Superior temporal gyrus (tissue), 1 donor: ENCODE results near the gene KANSL1L.
A peak's percentile ranks its signal among the peaks of the same experiment; 100 is the strongest.

ENCODE experiments used
- DNase-seq: peaks from one replicate; pipeline ENCODE4 v3.0.0-alpha.2; 2016; ENCODE audit errors: extremely low spot score

The KANSL1L gene

GRCh38 chr2:210086292-210086691 lies 84.9 kb downstream of the KANSL1L start:
- no peak for DNase-seq

DNA sequence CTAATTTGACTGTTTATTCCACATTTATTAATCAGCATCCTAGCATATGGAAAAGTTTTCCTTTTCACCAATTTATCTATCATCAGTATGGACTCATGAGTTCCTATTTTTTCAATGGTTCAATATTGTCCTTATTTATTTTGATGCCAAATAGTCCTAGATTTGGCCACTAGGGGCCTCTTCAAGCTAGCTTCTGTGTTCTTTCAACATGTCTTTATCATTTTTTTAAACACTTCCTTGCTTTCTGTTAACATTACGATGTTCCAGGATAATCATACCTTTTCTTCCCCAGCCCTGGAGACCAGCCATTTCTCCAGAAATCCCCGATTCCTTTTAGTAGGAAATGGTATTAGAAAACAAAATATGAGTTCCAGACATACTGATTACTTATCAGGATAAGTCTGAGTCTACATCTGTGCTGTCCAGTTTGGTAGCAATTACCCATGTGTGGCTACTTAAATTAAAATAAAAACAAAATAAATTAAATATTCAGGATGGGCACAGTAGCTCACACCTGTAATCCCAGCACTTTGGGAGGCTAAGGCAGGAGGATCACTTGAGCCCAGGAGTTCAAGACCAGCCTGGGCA lies 98.2 kb downstream of the KANSL1L start:
- DNase-seq, result peak; percentile 58

GRCh38 chr2:210072493-210072892 lies 98.7 kb downstream of the KANSL1L start:
- DNase-seq, result no peak

- no peak for DNase-seq
Measured at GRCh38 chr2:210063306-210063705, 107.9 kb downstream of the KANSL1L start.

DNA sequence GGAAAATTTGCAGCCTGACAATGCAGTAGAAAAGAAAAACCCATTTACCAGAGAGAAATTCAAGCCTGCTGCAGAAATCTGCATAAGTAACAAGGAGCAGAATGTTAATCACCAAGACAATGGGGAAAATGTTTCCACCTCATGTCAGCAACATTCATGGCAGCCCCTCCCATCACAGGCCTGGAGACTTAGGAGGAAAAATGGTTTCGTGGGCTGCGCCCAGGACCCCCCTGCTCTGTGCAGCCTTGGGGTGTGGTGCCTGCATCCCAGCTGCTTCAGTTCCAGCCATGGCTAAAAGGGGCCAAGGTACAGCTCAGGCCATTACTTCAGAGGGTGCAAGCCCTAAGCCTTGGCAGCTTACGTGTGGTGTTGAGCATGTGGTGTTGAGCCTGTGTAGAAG lies 115.4 kb downstream of the KANSL1L start:
- DNase-seq, result no peak

DNA sequence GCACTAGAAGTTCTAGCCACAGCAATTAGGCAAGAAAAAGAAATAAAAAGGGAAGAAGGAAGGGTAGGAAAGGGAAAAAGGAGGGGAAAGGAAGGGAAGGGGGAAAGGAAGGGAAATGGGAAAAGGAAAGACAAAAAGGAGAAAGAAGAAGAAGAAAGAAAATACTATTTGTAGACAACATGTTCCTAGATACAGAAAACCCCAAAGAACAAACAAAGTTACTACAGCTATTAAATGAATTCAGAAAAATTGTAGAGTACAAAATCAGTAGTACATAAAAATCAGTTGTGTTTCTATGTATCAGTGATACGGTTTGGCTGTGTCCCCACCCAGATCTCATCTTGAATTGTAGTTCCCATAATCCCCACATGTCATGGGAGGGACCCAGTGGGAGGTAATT lies 116.5 kb downstream of the KANSL1L start:
- no peak for DNase-seq

DNA sequence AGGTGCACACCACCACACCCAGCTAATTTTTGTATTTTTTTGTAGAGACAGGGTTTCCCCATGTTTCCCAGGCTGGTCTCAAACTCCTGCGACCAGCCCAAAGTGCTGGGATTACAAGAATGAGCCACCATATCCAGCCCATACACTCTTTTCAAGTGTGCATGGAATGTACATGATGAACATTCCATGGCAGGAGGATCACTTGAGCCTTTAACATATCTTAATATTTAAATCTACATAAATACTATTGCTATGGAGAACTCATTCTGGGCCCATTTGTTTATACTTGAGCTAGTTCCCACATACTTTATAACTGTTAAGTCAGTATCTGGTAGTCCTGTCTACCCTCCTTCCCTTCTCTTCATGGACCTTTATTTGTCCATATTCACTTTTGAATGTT lies 120.3 kb downstream of the KANSL1L start:
- no peak for DNase-seq

GRCh38 chr2:210049831-210050230 lies 121.4 kb downstream of the KANSL1L start:
- DNase-seq, result no peak

DNA sequence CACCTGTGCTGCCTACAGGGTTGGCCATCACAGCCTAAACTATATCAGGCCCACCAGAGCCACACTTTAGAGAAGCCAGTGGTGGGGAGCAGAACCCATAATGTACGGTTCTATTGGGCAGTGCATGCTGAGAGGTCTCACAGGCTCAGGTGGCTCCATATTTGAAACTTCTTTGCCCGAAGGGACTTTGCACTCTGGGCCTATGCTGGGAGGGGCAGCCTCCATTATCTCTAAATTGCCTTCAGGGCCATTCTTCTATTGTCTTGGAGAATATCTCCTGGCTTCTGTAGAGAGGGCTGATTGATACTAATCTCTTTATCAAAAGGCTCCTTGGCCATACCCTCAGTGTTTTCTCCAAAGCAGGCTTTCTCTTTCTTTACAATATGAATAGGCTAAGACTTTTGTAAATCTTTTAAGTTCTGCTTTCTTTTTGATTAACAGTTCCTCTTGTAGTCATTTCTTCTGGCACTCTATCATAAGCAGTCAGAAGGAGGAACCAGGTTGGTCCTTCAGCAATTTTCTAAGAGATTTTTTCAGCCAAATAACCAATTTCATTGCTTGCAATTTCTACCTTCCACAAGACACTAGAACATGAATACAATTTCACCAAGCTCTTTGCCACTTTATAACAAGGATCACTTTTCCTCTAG lies 124.2 kb downstream of the KANSL1L start:
- DNase-seq, result no peak

DNA sequence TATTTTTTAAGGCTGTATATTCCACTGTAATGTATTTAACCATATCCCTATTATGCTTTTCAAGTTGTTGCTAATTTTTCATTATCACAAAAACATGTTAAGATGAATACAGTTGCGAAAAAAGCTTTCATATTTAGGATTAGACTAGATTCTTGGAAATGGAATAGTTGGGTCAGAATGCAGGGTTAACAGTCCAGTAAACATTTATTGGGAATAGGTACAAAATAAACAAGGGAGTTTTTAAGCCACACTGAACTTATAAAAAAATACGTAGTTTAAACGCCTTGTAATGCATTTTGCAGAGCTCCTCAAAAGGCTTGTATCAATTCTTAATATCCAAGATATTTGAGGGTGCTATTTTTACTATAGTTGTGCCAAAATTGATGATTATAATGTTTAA lies 133.1 kb downstream of the KANSL1L start:
- DNase-seq, result no peak

GRCh38 chr2:210035679-210036078 lies 135.5 kb downstream of the KANSL1L start:
- no peak for DNase-seq

GRCh38 chr2:210034087-210034683 lies 137.0 kb downstream of the KANSL1L start:
- DNase-seq, result no peak

DNA sequence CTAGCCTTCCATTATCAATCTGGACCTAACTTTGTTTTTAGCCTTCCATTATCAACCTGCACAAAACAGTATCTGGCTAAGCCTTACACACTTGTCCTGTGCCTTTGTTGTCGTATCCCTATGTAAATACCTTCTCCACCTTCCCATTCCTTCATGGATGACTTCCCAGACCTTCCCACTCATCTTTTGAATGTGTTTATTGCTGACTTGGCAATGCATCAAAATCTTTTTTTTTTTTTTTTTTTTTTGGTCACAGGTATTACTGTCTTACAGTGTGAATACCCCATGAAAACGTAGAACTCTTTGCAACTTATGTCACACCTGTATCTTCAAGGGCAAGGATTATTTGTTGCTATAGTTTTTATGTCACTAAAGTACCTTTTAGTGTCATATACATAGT lies 143.0 kb downstream of the KANSL1L start:
- no peak for DNase-seq

GRCh38 chr2:210027608-210028007 lies 143.6 kb downstream of the KANSL1L start:
- DNase-seq, result no peak

DNA sequence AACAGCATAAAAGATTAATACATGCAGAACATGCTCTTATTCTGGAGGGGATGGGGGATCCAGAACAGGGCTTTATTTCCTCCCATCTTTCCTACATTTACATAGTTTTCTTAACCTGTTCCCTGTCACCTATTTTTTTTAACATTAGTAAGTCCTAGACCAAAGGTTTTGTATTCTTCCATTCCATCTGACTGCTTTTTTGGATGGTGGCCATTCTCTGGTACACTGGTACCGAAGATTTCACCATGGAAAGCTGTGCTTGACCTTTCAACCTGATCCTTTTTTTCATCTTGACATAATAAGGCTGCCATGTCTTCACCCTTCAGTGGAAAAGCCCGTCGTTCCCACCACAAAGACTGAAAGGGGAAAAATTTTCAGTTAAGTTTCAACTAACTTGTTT lies 148.4 kb downstream of the KANSL1L start:
- DNase-seq, result no peak

DNA sequence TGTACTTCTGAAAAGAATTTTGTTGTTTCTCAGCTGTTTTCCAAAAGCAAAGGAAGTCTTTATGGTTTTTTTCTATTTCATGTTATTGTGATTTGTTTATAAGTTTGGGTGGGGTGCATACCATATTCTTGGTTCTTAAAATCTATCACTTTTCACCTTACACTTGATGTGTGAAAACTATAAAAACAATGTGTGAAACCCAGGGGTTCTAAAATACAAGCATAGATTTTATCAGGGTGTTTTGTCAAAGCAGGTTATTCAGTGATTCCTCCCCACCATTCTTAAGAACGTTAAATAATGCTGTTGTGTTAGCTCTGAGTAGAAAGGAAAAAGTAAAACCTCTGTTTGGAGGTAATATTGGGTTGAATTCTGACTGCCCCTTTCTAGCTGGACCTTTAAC lies 151.1 kb downstream of the KANSL1L start:
- no peak for DNase-seq

- no peak for DNase-seq
Measured at GRCh38 chr2:210009896-210010295, 161.3 kb downstream of the KANSL1L start.

GRCh38 chr2:210009126-210009525 lies 162.1 kb downstream of the KANSL1L start:
- DNase-seq, result no peak

- no peak for DNase-seq
Measured at GRCh38 chr2:210007895-210008294, 163.3 kb downstream of the KANSL1L start.

DNA sequence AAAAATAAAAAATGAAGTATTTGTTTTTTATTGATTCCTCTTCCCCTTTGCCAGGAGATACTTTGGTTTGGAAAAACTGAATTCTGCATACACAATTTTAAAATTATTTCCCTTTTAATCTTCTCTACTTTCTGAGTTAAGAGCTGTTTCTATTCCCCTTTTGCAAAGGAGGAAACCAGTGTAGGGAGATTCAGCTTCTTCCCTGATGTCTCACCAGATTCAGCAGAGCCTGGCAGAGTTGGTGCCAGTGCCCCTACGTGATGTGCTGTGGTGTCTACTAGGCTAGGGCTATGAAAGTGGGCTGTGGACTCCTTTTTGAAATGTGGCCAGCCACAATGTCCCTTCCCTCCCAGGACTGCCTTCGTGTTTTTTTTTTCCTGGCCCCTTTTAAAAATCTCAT lies 166.3 kb downstream of the KANSL1L start:
- DNase-seq, result no peak

GRCh38 chr2:210003359-210003758 lies 167.8 kb downstream of the KANSL1L start:
- DNase-seq, result no peak

GRCh38 chr2:210002158-210003157 lies 168.8 kb downstream of the KANSL1L start, which contains the start of gene RPE:
Gene RPE (plus strand): TSS chr2:210002638. CDS start chr2:210002662, 24 bp downstream.
- peak; percentile 97 for DNase-seq
